RWPE1 (cell line): ENCODE results near the gene WNT6.

Source experiments
- CTCF ChIA-PET: fragments of 350-600 bp; sonication (Branson Sonifier 250); formaldehyde crosslinking; extraction: SDS; loops from one replicate; lab custom pipeline; 2021; lab: Yijun Ruan, JAX
- POLR2A ChIA-PET: fragments of 400-600 bp; formaldehyde crosslinking; extraction: SDS; loops from one replicate; lab custom pipeline; 2020; ENCODE audit warnings: antibody characterized with exemption; ENCODE audit not compliant: low non-redundant PET; lab: Yijun Ruan, JAX
- DNase-seq: peaks from one replicate; pipeline ENCODE4 v3.0.0; 2012; ENCODE audit warnings: low spot score
- H3K27ac ChIP-seq: fragments of 450-650 bp; 2 replicates; pipeline ENCODE4 v1.5.1; 2017
- TF ChIP-seq, protein P1 (sequence below): fragments of 450-650 bp; conservative IDR thresholded peaks from 2 replicates; pipeline ENCODE4 v1.5.1; 2017; ENCODE audit warnings: low read depth, mild to moderate bottlenecking

WNT6 gene

DNA sequence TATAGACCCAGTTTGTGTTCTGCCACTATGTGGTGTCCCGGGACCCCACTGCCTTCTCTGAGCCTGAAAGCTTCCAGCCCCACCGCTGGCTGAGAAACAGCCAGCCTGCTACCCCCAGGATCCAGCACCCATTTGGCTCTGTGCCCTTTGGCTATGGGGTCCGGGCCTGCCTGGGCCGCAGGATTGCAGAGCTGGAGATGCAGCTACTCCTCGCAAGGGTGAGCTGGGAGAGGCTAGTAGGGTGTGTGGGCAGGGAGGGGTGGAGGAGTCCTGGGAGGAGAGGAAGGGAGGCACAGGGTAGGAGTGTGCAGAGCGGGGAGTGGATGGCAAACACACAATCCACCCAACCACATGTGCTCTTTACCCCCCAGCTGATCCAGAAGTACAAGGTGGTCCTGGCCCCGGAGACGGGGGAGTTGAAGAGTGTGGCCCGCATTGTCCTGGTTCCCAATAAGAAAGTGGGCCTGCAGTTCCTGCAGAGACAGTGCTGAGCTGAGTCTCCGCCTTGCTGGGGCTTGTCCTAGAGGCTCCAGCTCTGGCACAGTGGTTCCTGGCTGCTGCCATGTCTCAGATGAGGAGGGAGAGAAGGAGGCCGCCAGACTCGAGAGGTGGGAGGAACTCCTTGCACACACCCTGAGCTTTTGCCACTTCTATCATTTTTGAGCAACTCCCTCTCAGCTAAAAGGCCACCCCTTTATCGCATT, 44.9 kb upstream of the WNT6 start:
- no peak overlapping the region for H3K27ac ChIP-seq
- ChIA-PET CTCF (no interaction called here), POLR2A (no interaction called here)
- DNase-seq, result no peak
- TF ChIP-seq, protein P1, sequence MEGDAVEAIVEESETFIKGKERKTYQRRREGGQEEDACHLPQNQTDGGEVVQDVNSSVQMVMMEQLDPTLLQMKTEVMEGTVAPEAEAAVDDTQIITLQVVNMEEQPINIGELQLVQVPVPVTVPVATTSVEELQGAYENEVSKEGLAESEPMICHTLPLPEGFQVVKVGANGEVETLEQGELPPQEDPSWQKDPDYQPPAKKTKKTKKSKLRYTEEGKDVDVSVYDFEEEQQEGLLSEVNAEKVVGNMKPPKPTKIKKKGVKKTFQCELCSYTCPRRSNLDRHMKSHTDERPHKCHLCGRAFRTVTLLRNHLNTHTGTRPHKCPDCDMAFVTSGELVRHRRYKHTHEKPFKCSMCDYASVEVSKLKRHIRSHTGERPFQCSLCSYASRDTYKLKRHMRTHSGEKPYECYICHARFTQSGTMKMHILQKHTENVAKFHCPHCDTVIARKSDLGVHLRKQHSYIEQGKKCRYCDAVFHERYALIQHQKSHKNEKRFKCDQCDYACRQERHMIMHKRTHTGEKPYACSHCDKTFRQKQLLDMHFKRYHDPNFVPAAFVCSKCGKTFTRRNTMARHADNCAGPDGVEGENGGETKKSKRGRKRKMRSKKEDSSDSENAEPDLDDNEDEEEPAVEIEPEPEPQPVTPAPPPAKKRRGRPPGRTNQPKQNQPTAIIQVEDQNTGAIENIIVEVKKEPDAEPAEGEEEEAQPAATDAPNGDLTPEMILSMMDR, result no peak

DNA sequence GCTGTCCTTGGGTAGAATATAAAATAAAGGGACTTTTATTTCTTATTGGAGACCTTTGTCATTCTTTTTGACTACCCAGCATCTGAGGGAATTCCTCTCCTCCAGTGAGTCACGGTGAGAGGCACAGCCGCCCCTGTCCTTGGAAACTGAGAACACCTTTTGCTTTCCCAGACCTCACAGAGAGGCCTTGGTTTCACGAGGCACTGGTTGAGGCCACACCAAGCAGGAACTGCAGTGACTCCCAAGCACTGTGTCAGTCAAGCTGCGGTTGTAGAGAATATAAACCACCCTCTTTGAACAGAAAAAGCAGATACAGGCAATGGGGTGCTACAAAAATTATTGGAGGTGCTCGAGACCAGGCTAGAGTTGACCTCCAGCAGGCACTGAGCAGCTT, 44.4 kb upstream of the WNT6 start:
- no peak overlapping the region for H3K27ac ChIP-seq
- POLR2A ChIA-PET, result no interaction called here
- no peak for DNase-seq
- CTCF ChIA-PET, result no interaction called here
- TF ChIP-seq, protein P1, result no peak

DNA sequence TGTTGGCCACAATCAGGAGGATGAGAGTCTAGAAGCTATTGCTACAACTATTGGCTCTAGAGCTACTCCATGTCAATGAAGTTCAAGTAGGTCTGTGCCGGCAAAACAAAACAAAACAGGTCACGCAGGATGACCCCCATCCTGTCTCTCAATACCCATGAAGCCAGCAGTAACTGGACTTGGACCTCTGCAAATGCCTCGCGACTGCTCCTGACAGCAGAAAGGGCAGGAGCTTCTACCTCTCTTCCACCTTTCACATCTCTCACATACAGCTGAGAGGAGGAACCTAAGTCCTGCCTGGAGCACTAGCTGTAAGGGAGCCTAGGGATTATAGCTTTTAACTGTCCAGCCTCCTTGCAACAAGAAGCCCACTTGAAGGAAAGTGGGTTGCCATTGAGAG, 44.0 kb upstream of the WNT6 start:
- CTCF ChIA-PET, result interaction anchor here (0.9 kb wide), 1 partner anchor 13 kb away, joined by 6 read pairs; no protein-coding TSS in a partner anchor
- TF ChIP-seq, protein P1, result no peak
- no peak overlapping the region for H3K27ac ChIP-seq
- POLR2A ChIA-PET, result no interaction called here
- DNase-seq, result no peak

DNA sequence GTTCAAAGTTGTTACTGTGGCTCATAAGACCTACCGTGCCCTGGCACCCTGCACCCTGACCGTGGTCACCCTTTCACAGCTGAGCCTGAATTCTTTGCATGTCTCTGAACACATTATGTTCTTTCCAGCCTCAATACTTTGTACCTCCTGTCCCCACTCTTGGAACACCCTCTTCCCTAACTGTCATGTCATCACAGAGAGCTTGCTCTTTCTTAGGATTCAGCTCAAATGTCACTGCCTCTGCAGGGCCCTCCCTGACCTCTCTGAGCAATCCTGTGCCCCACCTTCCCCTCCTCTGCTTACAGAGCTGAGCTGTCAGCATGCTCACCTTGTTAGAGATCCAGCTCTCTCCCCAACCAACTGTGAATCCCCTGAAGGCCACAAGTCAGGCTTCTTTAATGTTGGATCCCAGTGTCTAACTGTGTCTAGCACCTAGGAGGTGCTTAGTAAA, 43.0 kb upstream of the WNT6 start:
- TF ChIP-seq, protein P1, result no peak
- ChIA-PET POLR2A (no interaction called here), CTCF (interaction anchor here (0.6 to 0.9 kb wide), 2 partner anchors 12 to 467 kb away, joined by 5 to 6 read pairs; no protein-coding TSS in a partner anchor)
- DNase-seq, result no peak
- no peak overlapping the region for H3K27ac ChIP-seq

DNA sequence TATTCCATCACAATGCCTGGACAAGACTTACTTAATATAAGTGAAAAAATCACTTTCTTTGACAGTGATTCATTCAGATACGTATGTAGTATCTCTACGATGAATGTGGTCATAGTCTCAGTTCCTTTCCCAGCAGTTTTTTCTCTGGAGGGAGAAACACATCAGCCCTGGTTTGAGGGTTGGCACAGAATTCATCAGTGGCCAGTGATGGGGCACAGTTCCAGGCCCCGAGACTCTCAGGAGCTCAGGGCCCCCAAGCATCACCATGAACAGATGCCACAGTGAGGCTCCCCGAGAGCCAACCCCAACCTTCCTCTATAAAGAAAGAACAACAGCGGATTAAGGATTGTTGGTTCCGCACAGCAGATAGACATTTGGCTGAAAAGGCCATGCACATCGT, 40.5 kb upstream of the WNT6 start:
- CTCF ChIA-PET, result interaction anchor here (0.6 to 1.1 kb wide), 4 partner anchors 29 to 548 kb away, joined by 3 to 5 read pairs (median 4); no protein-coding TSS in a partner anchor
- POLR2A ChIA-PET, result no interaction called here
- TF ChIP-seq, protein P1, result no peak

DNA sequence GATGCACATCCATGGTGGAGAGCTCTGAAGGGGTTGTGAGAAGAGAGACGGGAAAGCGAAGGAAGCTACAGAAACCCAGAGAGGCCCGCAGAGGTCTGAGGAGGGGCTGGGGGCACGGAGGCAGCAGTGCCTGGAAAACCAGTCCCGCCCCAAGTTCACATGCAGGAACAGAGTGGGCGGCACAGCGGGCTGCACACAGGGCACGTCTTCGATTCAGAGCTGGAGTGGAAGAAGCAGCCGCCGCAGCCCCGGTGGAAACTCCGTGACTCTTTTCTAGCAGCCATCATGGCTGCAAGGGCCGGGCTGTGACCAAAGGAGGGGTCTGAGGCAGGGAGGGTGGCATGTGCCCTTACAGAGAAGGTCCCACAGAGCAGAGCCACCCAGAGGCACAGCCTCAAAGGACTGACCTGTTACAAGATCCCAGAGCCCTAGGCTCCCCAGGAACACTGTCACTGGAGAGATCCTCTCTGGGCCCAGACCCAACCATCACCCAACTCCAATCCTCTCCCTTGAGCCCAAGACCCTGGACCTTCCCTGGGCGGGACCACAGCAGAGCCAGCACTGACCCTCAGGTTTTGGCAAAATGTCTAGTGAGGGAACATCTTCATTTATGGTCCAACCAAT, 38.7 kb upstream of the WNT6 start:
- H3K27ac ChIP-seq, result no peak overlapping the region
- no peak for DNase-seq
- TF ChIP-seq, protein P1, result no peak
- POLR2A ChIA-PET, result no interaction called here
- CTCF ChIA-PET, result interaction anchor here (0.5 to 0.6 kb wide), 2 partner anchors 56 to 182 kb away, joined by 3 read pairs; no protein-coding TSS in a partner anchor

More for the DNA sequence above, 40.5 kb upstream of the WNT6 start:
- no peak for DNase-seq
- H3K27ac ChIP-seq, result no peak overlapping the region
